ENCODE data around the gene ATP8A2.
"Not testable (repeated sequence)": the region's sequence is repeated elsewhere in the genome, so short reads cannot be mapped to it uniquely, and the experiment has no call there.

The ATP8A2 gene

GRCh38 chr13:25518441-25518840 is 146.7 kb downstream of the ATP8A2 start:
- no peaks in the 10 kb centered on the region for H3K27me3 ChIP-seq (ENCODE audit: control insufficient read depth, insufficient read depth, low read length, poor library complexity, severe bottlenecking)
- no peaks in the 10 kb centered on the region for H3K36me3 ChIP-seq (ENCODE audit: control insufficient read depth, insufficient read depth, low read length)
- peaks cover 2% of the 10 kb centered on the region for H3K9me3 ChIP-seq (ENCODE audit: control insufficient read depth, low read length)
- no peak overlapping the region for H3K27ac ChIP-seq (ENCODE audit: insufficient read depth, low read depth, low read length, poor library complexity, severe bottlenecking)
- no peaks in the 10 kb centered on the region for H3K4me1 ChIP-seq (ENCODE audit: control insufficient read depth, insufficient read depth, low read length)
- H3K4me3 ChIP-seq (ENCODE audit: insufficient read depth, low read depth, low read length) = no peak overlapping the region
- WGBS, 2 experiments = 93 to 98% methylated on average over 5 of the region's 5 CpGs

- no peaks in the 10 kb centered on the region for H3K4me1 ChIP-seq (ENCODE audit: control insufficient read depth, insufficient read depth, low read length)
- H3K27me3 ChIP-seq (ENCODE audit: control insufficient read depth, insufficient read depth, low read length, poor library complexity, severe bottlenecking) = no peaks in the 10 kb centered on the region
- no peak overlapping the region for H3K27ac ChIP-seq (ENCODE audit: insufficient read depth, low read depth, low read length, poor library complexity, severe bottlenecking)
- peaks cover 2% of the 10 kb centered on the region for H3K9me3 ChIP-seq (ENCODE audit: control insufficient read depth, low read length)
- no peaks in the 10 kb centered on the region for H3K36me3 ChIP-seq (ENCODE audit: control insufficient read depth, insufficient read depth, low read length)
- no peak overlapping the region for H3K4me3 ChIP-seq (ENCODE audit: insufficient read depth, low read depth, low read length)
Observed at GRCh38 chr13:25525884-25526283, 154.1 kb downstream of the ATP8A2 start.

- 97 to 100% methylated on average over 1 of the region's 2 CpGs for WGBS, 2 experiments
- Histone ChIP-seq H3K4me3 (ENCODE audit: insufficient read depth, low read depth, low read length) (no peak overlapping the region), H3K4me1 (ENCODE audit: control insufficient read depth, insufficient read depth, low read length) (no peaks in the 10 kb centered on the region), H3K9me3 (ENCODE audit: control insufficient read depth, low read length) (peaks cover 2% of the 10 kb centered on the region), H3K27me3 (ENCODE audit: control insufficient read depth, insufficient read depth, low read length, poor library complexity, severe bottlenecking) (no peaks in the 10 kb centered on the region), H3K27ac (ENCODE audit: insufficient read depth, low read depth, low read length, poor library complexity, severe bottlenecking) (no peak overlapping the region), H3K36me3 (ENCODE audit: control insufficient read depth, insufficient read depth, low read length) (no peaks in the 10 kb centered on the region)
Observed at GRCh38 chr13:25528266-25528665, 156.5 kb downstream of the ATP8A2 start.

- no peak overlapping the region for H3K27ac ChIP-seq (ENCODE audit: insufficient read depth, low read depth, low read length, poor library complexity, severe bottlenecking)
Observed at GRCh38 chr13:25529425-25529824, 157.7 kb downstream of the ATP8A2 start.

GRCh38 chr13:25538276-25538675 is 166.5 kb downstream of the ATP8A2 start:
- Histone ChIP-seq H3K36me3 (ENCODE audit: control insufficient read depth, insufficient read depth, low read length) (no peaks in the 10 kb centered on the region), H3K27ac (ENCODE audit: insufficient read depth, low read depth, low read length, poor library complexity, severe bottlenecking) (no peak overlapping the region), H3K9me3 (ENCODE audit: control insufficient read depth, low read length) (no peaks in the 10 kb centered on the region), H3K4me3 (ENCODE audit: insufficient read depth, low read depth, low read length) (no peak overlapping the region), H3K4me1 (ENCODE audit: control insufficient read depth, insufficient read depth, low read length) (no peaks in the 10 kb centered on the region), H3K27me3 (ENCODE audit: control insufficient read depth, insufficient read depth, low read length, poor library complexity, severe bottlenecking) (no peaks in the 10 kb centered on the region)
- WGBS, 2 experiments = 64 to 67% methylated on average over 3 of the region's 3 CpGs

More at GRCh38 chr13:25529425-25529824, 157.7 kb downstream of the ATP8A2 start:
- H3K9me3 ChIP-seq (ENCODE audit: control insufficient read depth, low read length) = no peaks in the 10 kb centered on the region
- no peak overlapping the region for H3K4me3 ChIP-seq (ENCODE audit: insufficient read depth, low read depth, low read length)
- no peaks in the 10 kb centered on the region for H3K27me3 ChIP-seq (ENCODE audit: control insufficient read depth, insufficient read depth, low read length, poor library complexity, severe bottlenecking)
- 82 to 94% methylated on average over 3 of the region's 3 CpGs for WGBS, 2 experiments
- no peaks in the 10 kb centered on the region for H3K36me3 ChIP-seq (ENCODE audit: control insufficient read depth, insufficient read depth, low read length)
- no peaks in the 10 kb centered on the region for H3K4me1 ChIP-seq (ENCODE audit: control insufficient read depth, insufficient read depth, low read length)

GRCh38 chr13:25541434-25542123 is 169.8 kb downstream of the ATP8A2 start:
- Histone ChIP-seq H3K27ac (ENCODE audit: insufficient read depth, low read depth, low read length, poor library complexity, severe bottlenecking) (no peak overlapping the region), H3K4me1 (ENCODE audit: control insufficient read depth, insufficient read depth, low read length) (peaks cover 5% of the 10 kb centered on the region), H3K36me3 (ENCODE audit: control insufficient read depth, insufficient read depth, low read length) (no peaks in the 10 kb centered on the region), H3K27me3 (ENCODE audit: control insufficient read depth, insufficient read depth, low read length, poor library complexity, severe bottlenecking) (no peaks in the 10 kb centered on the region), H3K4me3 (ENCODE audit: insufficient read depth, low read depth, low read length) (no peak overlapping the region), H3K9me3 (ENCODE audit: control insufficient read depth, low read length) (no peaks in the 10 kb centered on the region)
- WGBS, 2 experiments = 95 to 97% methylated on average over 4 of the region's 4 CpGs

GRCh38 chr13:25548991-25549390 is 177.2 kb downstream of the ATP8A2 start:
- peaks cover 11% of the 10 kb centered on the region for H3K4me1 ChIP-seq (ENCODE audit: control insufficient read depth, insufficient read depth, low read length)
- H3K27ac ChIP-seq (ENCODE audit: insufficient read depth, low read depth, low read length, poor library complexity, severe bottlenecking); H3K9me3 ChIP-seq (ENCODE audit: control insufficient read depth, low read length); H3K36me3 ChIP-seq (ENCODE audit: control insufficient read depth, insufficient read depth, low read length); H3K4me3 ChIP-seq (ENCODE audit: insufficient read depth, low read depth, low read length); H3K27me3 ChIP-seq (ENCODE audit: control insufficient read depth, insufficient read depth, low read length, poor library complexity, severe bottlenecking): not testable (repeated sequence)
- 92 to 94% methylated on average over 9 of the region's 9 CpGs for WGBS, 2 experiments

GRCh38 chr13:25561812-25562211 is 190.0 kb downstream of the ATP8A2 start:
- Histone ChIP-seq H3K36me3 (ENCODE audit: control insufficient read depth, insufficient read depth, low read length) (no peaks in the 10 kb centered on the region), H3K27ac (ENCODE audit: insufficient read depth, low read depth, low read length, poor library complexity, severe bottlenecking) (no peak overlapping the region), H3K4me3 (ENCODE audit: insufficient read depth, low read depth, low read length) (no peak overlapping the region), H3K9me3 (ENCODE audit: control insufficient read depth, low read length) (no peaks in the 10 kb centered on the region), H3K27me3 (ENCODE audit: control insufficient read depth, insufficient read depth, low read length, poor library complexity, severe bottlenecking) (no peaks in the 10 kb centered on the region), H3K4me1 (ENCODE audit: control insufficient read depth, insufficient read depth, low read length) (no peaks in the 10 kb centered on the region)
- 88 to 92% methylated on average over 7 of the region's 7 CpGs for WGBS, 2 experiments

GRCh38 chr13:25570185-25570584 is 198.4 kb downstream of the ATP8A2 start:
- no peak overlapping the region for H3K27ac ChIP-seq (ENCODE audit: insufficient read depth, low read depth, low read length, poor library complexity, severe bottlenecking)
- no peaks in the 10 kb centered on the region for H3K36me3 ChIP-seq (ENCODE audit: control insufficient read depth, insufficient read depth, low read length)
- WGBS, 2 experiments = 92% methylated on average over 14 of the region's 14 CpGs
- no peaks in the 10 kb centered on the region for H3K9me3 ChIP-seq (ENCODE audit: control insufficient read depth, low read length)
- H3K27me3 ChIP-seq (ENCODE audit: control insufficient read depth, insufficient read depth, low read length, poor library complexity, severe bottlenecking) = peaks cover 3% of the 10 kb centered on the region
- no peak overlapping the region for H3K4me3 ChIP-seq (ENCODE audit: insufficient read depth, low read depth, low read length)
- H3K4me1 ChIP-seq (ENCODE audit: control insufficient read depth, insufficient read depth, low read length) = no peaks in the 10 kb centered on the region

- H3K9me3 ChIP-seq (ENCODE audit: control insufficient read depth, low read length) = no peaks in the 10 kb centered on the region
- peaks cover 3% of the 10 kb centered on the region for H3K27me3 ChIP-seq (ENCODE audit: control insufficient read depth, insufficient read depth, low read length, poor library complexity, severe bottlenecking)
- WGBS, 2 experiments = 88 to 94% methylated on average over 2 of the region's 2 CpGs
- H3K36me3 ChIP-seq (ENCODE audit: control insufficient read depth, insufficient read depth, low read length) = no peaks in the 10 kb centered on the region
- H3K4me1 ChIP-seq (ENCODE audit: control insufficient read depth, insufficient read depth, low read length) = no peaks in the 10 kb centered on the region
- H3K27ac ChIP-seq (ENCODE audit: insufficient read depth, low read depth, low read length, poor library complexity, severe bottlenecking) = no peak overlapping the region
- H3K4me3 ChIP-seq (ENCODE audit: insufficient read depth, low read depth, low read length) = no peak overlapping the region
Observed at GRCh38 chr13:25571237-25571636, 199.5 kb downstream of the ATP8A2 start.

- not testable (repeated sequence) for H3K9me3 ChIP-seq (ENCODE audit: control insufficient read depth, low read length); H3K27ac ChIP-seq (ENCODE audit: insufficient read depth, low read depth, low read length, poor library complexity, severe bottlenecking); H3K36me3 ChIP-seq (ENCODE audit: control insufficient read depth, insufficient read depth, low read length); H3K27me3 ChIP-seq (ENCODE audit: control insufficient read depth, insufficient read depth, low read length, poor library complexity, severe bottlenecking); H3K4me3 ChIP-seq (ENCODE audit: insufficient read depth, low read depth, low read length); H3K4me1 ChIP-seq (ENCODE audit: control insufficient read depth, insufficient read depth, low read length)
- WGBS, 2 experiments = 93% methylated on average over 8 of the region's 8 CpGs
Observed at GRCh38 chr13:25572171-25572570, 200.4 kb downstream of the ATP8A2 start.

Measured in ectodermal cell (in vitro differentiated cells).